Gastroesophageal sphincter (tissue), 3 donors: ENCODE results near the gene AACS.

Experiments
- CTCF ChIP-seq, 4 experiments: fragments of 200-600 bp in 2 of 4; fragments of 450-650 bp in 2 of 4; sonication (generic) in 1 of 4; IDR thresholded peaks; one replicate each; pipeline ENCODE4 v1.5.1; 2017 to 2019; ENCODE audit warnings: antibody characterized with exemption in 4 of 4, mild to moderate bottlenecking in 2 of 4, moderate library complexity in 2 of 4
- POLR2A ChIP-seq, 2 donors: fragments of 450-650 bp; IDR thresholded peaks; one replicate each; pipeline ENCODE4 v1.6.1; 2017; ENCODE audit warnings: antibody characterized with exemption in 2 of 2, mild to moderate bottlenecking in 2 of 2, moderate library complexity in 1 of 2
- POLR2AphosphoS5 ChIP-seq: sonication (generic); formaldehyde crosslinking; IDR thresholded peaks from one replicate; pipeline ENCODE4 v1.6.1; 2017; ENCODE audit warnings: antibody characterized with exemption

GRCh38 chr12:125021771-125022170, 43.5 kb upstream of the AACS start:
- TF ChIP-seq CTCF (IDR thresholded peaks at IDR 0.05) (no peak), POLR2AphosphoS5 (no peak), POLR2A (IDR thresholded peaks at IDR 0.05) (no peak)
